Measurements from ENCODE around the gene DNAJB1.

The DNAJB1 gene

DNA sequence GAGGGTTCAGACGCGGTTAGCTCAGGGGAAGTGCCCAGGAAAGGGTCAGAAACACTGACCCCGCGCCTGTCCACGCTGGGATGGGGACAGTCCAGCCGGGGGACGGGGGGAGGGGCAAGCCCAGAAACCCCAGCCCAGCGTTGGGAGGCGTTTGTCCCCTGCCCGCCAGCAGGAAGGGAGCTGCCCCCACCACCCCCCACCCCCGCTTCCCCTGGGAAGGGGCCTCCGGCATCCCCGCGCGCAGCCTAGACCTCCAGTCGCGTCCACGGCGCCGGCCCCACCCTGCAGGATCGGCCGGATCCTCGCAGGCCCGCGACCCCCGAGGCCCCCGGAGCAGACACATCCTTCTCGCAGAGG is 22.5 kb downstream of the DNAJB1 start:
- no peak for DNase-seq

DNA sequence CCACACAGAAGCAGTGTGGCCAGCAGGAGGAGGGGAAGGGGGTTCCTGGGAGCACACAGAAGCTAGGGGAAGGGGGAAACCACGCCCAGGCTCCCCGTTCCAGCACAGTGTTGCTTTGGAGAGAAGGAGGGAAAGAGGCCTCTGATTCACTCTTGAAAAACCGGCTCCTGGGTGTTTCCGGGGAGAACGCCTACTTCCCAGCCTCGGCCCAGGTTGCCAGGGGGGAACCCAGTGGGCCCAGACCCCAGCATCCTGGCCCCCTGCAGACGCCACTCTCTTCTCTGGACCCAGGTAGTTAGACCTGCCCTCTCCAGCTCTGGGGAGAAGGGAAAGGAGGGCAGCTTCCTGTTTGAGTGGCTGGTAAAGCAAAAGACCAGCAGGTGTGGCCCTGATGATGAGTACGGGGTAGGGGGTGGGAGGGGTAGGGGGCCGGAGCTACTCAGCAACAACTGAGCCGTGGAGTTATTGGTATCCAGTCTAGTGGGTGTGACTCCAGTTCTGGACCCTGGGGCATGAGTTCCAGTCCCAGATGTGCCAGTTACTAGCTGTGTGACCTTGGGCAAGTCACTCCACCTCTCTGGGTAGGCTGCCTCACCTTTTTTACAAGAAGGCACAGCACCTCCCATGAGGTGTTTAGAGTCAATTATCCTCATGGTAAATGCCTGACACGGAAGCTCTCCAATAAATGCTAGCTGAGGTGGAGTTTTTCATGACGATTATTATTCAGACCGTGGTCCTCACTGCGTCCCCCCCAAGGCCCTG is 23.1 kb downstream of the DNAJB1 start:
- no peak for DNase-seq

DNA sequence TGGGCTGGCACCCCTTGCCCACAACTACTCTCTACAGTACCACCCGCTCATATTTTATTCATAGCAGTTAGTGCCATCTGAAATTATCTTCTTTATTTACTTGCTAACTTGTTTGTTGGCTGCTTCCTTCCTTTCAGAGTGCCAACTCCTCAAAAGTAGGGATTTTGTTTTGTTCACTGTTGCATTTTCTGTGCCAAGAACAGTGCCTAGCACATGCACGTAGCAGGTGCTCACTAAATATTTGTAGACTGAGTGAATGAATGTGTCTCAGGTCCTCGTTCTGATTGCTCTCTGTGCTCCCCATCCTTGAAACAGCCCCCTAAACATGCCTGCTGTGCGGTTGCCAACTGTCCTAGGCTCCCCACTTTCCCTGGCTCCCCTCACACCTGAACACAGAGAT is 23.8 kb downstream of the DNAJB1 start:
- no peak for DNase-seq

DNA sequence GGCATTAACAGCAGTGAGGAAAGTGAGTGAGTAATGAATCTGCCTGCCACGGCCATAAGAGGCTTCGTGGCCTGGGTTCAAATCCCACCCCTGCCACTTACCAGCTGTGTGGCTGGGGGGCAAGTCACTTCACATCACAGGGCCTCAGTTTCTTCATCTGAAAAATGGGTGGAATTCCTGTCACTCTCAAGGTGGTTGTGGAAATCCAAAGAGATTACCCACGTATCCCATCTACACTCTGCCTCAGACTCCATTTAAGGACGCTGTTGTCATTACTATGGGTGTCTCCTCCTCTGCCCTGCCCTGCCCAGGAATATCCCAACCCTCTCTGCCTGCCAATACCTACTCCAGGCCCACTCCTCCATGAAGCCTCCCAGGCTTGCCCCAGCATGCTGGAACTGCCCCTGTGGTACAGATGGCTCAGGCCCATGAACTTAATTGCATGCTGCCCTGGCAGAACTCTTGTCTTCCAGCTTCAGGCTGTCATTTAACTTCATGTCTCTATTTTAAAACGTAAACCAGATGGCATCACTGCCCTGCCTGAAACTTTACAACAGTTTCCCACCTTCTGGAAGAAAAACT is 25.4 kb downstream of the DNAJB1 start:
- no peak for DNase-seq

DNA sequence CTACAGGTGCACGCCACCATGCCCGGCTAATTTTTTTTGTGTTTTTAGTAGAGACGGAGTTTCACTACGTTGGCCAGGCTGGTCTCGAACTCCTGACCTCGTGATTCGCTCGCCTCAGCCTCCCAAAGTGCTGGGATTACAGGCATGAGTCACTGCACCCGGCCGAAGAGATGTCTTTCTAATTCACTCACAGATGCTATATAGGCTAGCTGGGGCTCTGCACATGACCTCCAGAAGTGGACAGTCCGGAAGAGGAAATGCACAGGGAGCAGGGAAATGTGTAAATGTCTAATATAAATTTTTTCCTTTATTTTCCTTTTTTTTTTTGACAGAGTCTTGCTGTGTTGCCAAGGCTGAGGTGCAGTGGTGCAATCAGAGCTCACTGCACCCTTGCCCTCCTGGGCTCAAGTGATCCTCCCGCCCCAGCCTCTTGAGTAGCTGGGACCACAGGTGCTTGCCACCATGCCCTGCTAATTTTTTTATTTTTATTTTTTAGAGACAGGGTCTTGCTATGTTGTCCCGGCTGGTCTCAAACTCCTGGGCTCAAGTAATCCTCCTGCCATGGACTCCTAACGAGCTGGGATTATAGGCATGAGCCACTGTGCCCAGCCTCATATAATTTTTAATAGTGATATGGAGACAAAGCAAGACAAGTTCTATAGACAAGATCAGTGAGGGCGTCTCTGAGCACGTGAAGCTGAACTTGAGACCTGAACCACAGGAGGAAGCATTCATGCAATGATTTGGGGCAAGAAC is 30.6 kb downstream of the DNAJB1 start:
- no peak for DNase-seq

DNA sequence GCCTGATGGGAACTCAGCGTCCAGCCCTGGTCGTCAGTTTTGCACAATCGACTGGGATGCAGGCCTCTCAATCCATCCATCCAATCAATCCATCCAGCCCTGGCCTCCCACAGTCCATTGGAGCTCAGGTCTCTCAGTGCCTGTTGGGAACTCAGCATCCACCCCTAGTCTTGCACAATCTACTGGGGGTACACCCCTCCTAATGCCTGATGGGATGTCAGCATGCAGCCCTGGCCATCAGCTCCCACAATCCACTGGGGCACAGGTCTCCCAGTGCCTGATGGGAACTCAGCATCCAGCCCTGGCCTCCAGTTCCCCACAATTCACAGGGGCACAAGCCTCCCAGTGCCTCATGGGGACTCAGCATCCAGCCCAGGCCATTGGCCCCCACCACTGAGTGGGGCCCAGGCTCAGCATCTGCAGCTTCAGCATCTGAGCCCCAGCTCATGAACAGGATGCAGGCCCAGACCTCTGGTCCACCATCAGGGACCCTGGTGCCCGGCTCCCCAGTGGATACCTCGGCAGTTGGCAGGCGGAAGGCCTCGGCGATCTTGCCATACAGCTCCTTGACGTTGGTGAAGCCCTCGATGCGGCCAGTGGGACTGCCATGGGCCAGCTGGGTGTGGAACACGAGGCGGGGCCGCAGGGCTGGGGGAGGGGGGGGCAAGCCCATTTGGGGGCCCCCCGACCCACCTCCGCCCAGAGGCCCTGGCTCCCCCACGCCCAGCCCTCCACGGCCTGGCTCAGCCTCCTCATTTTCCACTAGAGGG is 35.8 kb downstream of the DNAJB1 start:
- no peak for DNase-seq

DNA sequence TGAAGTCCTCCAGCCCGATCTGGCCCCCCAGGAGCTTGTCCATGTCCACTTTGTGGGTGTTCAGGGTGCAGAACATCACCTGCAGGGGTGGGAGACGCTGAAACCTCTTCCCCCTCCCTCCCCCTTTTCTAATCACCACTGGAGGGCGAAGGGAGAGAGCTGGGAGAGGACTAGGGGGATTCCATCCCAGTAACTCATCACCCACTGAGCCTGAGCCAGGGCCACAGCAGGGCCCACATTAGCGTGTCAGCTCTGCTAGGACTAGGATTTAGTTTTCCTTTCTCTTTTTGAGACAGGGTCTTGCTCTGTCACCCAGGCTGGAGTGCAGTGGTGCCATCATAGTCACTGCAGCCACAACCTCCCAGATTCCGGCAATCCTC is 37.5 kb downstream of the DNAJB1 start:
- peak; percentile 67 for DNase-seq

DNA sequence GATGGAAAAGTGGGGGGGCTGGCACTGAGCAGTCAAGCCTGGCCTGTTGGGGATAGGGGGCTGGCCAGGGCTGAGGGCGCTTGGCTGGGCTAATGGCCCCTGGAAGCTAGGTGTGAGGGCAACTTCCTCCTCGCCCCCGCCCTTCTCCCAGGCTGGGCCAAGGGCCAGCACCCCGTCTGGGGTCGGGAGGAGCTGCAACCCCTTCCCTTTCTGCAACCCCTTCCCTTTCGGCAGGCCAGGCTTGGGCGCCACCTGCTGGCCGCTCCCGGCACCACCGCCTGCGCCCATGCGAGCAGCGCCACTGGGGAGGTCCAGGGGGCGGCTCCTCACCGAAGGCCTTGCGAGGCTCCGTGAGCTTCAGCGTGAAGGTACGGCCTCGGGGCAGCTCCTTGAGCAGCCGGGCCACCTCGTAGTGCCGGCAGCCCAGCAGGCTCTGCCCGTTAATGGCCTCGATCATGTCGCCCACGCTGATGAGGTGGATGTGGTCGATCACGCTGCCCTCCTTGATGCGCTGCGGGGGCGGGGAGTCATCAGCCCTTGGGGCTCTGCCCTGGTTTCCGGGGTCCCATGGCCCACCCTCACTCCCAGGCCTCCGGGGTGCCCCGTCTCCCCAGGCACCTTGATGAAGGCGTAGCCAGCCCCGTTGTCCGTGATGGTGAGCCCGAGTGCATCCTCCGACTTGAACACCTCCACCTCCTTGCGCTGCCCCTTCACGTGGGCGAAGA is 38.1 kb downstream of the DNAJB1 start:
- no peak for DNase-seq

DNA sequence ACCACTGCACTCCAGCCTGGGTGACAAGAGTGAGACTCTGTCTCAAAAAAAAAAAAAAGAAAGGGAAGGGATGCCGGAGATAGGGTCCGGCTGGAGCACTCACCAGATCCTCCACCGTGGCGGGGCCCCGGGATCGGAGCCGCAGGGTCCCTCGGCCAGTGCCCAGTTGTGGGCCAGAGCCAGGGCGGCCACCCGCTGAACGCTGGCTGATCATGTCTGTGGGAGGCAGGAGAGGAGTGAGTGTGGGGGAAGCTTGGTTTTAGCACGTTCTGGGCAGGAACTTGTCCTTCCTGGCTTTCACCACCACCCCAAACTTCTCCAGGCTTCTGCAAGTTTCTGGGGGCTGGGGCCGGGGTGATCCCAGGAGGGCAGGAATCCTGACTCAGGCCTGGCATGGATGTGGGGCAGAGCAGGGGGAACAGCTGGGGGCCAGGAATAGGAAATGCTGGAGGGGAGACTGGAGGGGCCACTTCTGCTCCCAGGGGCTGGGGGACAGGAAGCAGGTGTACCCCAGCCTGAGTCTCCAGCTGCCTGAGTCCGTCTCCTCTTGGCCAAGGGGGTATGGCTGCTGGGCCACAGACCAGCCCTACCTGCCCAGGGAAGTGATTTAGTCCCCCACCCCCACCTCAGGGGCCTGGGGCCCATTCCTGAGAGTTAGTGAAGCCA is 38.8 kb downstream of the DNAJB1 start:
- no peak for DNase-seq

DNA sequence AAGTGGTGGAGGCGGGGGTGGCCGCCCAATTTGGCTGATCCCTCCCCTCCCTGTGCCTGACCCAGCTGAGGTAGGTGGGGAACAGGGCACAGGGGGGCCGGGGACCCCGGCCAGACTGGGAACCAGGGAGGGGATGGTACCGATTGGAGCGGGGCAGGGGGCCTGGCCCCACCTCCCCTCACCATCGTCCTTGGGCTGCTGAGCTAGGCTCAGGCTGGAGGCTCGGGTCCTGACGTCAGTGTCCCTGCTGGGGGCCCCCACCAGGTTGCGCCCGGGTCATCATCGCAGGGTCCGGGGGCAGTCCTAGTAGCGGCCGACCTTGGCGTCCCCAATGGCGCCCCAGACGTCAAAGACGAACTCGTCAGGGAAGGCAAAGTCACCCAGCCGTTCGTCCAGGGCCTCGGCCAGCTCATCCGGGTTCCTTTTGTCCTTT is 40.1 kb downstream of the DNAJB1 start:
- DNase-seq: no peak

DNA sequence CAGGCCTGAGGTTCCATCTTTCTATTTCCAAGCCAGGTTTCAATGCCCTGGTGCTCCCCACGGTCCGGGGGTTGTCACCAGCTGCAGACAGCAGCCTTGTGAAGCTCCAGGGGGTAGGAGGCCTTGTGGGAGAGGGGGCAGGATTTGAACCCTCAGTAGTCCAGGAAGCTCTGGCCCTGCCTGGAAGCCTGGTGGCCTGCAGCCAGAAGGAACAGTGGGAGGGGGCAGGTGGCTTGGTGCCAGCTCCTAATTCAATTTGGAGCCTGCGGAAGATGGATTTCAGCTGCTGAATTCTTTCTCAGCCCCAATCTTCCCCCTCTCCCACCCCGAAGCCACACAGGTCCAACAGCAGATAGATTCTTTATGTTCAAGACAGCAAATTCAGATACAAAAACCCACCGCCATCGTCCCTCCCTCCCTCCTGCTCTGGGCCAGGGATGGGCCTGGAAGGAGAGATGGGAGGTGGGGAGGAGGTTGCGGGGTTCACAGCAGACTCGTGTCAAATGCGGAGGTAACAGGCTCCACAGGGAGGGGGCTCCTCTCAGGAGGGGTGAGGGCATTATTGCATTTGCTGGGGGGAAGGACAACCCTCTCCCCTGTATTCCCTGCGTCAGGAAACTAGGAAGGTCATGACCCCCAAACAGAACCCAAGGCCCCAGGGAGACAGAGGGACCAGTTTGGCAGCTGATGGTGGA is 40.6 kb downstream of the DNAJB1 start:
- DNase-seq: peak; percentile 74

DNA sequence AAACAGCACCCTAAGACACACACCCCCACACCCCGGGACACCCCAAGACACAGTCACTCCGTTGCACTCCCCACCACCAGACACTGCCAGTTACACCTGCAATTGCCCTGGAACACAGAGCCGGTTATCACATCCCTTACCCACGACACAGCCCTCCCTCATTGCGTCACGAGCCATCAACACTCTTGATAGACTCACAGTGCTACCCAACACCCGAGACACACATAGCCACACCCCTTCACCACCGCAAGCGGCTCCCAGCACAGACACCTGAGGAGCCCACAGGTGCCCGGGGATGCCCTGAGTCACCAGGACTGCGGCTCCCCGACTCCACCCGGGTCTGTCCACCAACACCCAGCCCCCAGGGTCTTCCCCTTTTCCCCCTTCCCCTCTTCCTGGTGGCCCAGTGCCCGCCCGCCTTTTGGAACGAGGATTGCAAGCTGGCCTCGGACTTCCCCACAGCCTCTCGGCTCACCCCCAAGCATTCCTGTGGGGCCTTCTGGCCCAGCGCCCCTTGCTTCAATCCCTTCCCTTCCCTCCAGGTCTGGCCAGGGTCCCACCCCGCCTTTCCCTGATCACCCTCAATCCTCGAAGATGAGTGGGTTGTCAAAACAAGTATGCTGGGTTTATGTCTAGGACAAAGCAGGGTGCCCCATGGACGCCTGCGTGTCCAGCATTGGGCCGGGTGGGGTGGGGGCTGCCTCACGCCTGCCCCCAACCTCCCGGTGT is 41.4 kb downstream of the DNAJB1 start:
- DNase-seq: peak; percentile 79

DNA sequence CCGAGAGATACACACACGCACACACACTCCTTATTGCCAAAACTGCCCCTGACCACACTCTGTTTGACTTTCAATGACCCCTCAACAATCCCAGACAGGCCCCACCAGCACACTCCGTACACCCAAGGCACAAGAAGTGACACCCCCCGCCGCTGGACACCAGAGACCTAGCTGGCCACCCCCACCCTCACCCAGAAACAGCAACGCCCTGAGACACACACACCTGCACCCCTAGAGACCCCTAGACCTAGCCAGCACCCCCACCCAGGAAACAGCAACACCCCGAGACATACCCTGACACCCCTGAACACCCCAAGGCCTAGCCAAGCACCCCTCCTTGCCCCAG is 41.9 kb downstream of the DNAJB1 start:
- DNase-seq: no peak

DNA sequence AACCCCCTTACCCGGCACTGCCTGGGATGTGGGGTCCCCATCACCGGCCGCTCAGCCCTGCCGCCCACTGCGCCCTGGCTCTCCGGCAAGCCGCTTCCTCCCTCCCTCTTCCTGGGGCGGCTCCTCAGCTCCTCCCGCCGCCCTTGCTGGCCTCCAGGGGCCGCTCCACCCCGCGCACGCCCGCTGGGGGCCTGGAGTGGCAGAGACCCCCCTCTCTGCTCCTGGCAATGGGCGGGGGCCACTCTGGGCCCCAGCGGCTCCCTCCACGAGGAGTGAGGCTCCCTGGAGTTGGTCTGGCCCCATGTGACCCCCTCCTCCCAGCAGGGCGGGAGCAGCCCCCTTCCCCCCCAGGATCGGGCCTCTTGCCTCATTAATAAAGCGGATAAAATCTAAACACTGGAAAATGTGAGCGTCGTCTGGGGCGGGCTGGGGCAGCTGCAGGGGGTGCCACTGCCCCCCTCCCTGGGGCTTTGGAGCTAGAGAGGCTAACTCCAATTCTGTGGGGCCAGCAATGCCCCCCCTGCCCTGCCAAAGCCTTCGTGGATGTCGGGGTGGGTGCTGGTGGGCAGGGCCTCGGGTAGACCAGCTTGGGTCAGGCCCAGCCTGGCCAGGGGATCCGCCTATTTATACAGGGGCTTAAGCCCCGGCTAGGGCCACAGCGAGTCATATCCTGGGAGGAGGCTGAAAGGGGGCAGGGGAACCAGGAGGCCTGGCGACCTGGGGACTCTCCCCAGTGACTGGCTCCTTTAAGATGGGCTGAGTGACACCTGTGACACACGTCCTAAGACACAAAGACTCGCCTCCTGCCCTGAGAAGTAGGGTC is 42.7 kb downstream of the DNAJB1 start, which contains the start of gene PTGER1:
PTGER1 (minus strand) TSS at position 104 of the 823 bp plus-strand sequence. CDS start 1,034 bp downstream, outside the sequence.
- peak; percentile 38 for DNase-seq

DNA sequence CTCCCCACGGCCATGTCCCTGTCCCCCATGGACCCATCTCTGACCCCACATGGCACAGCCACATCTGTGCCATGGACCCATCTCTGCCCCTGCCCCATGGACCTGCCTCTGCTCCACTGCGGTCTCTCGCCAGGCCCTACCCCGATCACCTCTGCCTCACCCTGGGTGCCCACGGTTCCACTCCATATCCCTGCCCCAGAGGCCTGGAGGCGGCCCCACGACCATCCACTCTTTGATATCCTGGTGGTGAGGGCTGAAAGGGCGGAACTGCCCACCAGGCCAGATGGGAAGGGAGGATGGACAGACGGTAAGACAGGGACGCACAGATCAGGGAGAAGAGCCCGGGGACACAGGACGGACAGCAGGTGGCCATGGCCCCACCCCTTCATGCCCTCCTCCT is 43.4 kb downstream of the DNAJB1 start:
- DNase-seq: no peak

DNA sequence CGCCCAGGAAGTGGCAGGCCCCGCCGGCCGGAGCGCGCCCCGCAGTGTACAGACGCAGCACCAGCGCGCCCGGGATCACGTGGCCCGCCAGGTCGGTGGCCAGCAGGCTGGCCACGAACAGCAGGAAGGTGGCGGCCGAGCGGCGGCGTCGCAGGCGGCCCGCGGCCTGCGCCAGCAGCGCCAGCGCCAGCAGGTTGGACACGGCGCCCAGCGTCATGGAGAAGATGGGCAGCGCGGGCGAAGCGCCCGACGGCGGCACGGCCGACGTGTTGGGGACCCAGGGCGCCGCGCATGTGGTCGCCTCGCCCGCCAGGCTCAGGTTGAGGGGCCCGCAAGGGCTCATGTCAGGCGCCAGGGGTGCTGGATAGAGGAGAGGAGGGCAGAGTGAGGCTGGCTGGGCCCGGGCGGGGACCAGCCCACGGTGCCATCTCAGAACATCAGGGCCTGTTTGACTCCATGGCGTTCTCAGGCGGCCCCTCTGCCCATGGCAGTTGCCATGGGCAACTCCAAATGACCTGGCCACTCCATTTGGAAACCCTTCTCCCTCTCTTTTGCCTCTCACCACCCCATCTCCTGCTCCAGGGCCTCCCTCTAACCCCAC is 44.1 kb downstream of the DNAJB1 start:
- DNase-seq: no peak

DNA sequence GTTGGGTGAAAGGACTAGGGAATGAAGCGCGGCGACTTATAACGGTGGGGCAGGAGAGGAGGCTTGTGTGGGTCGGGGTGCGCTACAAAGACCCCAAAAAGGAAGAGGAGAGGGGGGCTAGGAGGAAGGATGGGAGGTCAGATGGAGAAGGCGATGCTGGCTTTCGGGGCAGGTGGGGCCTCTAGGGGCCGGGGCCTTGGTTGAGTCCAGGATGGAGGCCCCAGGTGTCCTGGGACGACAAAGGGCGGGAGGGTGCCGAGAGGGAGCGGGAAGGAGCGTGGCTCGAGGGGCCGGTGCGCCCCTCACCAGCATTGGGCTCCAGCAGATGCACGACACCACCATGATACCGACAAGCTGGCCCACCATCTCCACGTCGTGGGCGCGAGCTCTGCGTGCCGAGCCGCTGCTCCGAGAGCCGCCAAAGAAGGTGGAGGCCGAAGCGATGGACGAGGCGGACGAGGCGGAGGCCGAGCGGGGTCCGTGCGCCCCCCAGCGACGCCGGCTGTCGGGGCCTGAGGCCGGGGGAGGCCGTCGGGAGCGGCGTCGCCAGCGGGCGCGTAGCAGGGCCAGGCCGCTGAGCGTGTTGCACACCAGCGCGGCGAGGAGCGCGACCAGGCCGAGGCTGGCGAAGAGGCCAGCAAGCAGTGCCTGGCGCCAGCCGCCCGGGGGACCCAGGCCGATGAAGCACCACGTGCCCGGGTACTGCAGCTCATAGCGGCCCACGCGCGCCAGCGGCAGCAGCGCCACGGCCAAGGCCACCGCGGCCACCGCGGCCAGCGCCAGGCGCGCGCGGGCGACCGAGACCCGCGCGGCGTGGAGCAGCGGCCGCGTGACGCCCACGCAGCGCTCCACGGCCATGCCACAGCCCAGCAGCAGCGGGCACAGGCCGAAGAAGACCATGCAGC is 44.9 kb downstream of the DNAJB1 start:
- no peak for DNase-seq
